Smooth muscle cell (in vitro differentiated cells): Measurements from ENCODE around the gene SPTBN5. TPM values are rescaled to one million over a fixed set of nuclear protein-coding genes. Genes with fewer than 3 reads are reported as not detected.

ENCODE experiments used
- DNase-seq: peaks from one replicate; lab custom pipeline; 2025; ENCODE audit not compliant: unreplicated experiment; lab: John Stamatoyannopoulos, UW
- H2AFZ ChIP-seq: fragments of 200-600 bp; sonication (generic); 2 replicates; pipeline ENCODE4 v1.6.0; 2016; ENCODE audit warnings: antibody characterized with exemption, low read depth, mild to moderate bottlenecking
- H3F3A ChIP-seq: fragments of 200-600 bp; sonication (generic); 2 replicates; pipeline ENCODE4 v1.6.0; 2017; ENCODE audit warnings: antibody characterized with exemption, low read depth
- H3K27ac ChIP-seq: fragments of 200-600 bp; sonication (generic); 2 replicates; pipeline ENCODE4 v1.5.1; 2016; ENCODE audit warnings: low read depth, mild to moderate bottlenecking
- H3K27me3 ChIP-seq: fragments of 200-600 bp; sonication (generic); 2 replicates; pipeline ENCODE4 v1.6.1; 2016; ENCODE audit warnings: low read depth, mild to moderate bottlenecking
- H3K36me3 ChIP-seq: fragments of 200-600 bp; sonication (generic); 2 replicates; pipeline ENCODE4 v1.5.1; 2016; ENCODE audit warnings: low read depth
- H3K4me1 ChIP-seq: fragments of 200-600 bp; sonication (generic); 2 replicates; pipeline ENCODE4 v1.5.1; 2016; ENCODE audit warnings: low read depth
- H3K4me2 ChIP-seq: fragments of 200-600 bp; sonication (generic); 2 replicates; pipeline ENCODE4 v1.6.0; 2016; ENCODE audit warnings: mild to moderate bottlenecking
- H3K4me3 ChIP-seq: fragments of 200-600 bp; sonication (generic); 2 replicates; pipeline ENCODE4 v1.5.1; 2016; ENCODE audit warnings: mild to moderate bottlenecking
- H3K79me2 ChIP-seq: fragments of 200-600 bp; sonication (generic); 2 replicates; pipeline ENCODE4 v1.6.0; 2016; ENCODE audit warnings: low read depth, mild to moderate bottlenecking
- H3K9ac ChIP-seq: fragments of 200-600 bp; sonication (generic); 2 replicates; pipeline ENCODE4 v1.6.0; 2016; ENCODE audit warnings: low read depth
- H3K9me3 ChIP-seq: fragments of 200-600 bp; sonication (generic); replicated peaks from 2 replicates; pipeline ENCODE4 v1.5.1; 2016; ENCODE audit warnings: low read depth
- H4K20me1 ChIP-seq: fragments of 200-600 bp; sonication (generic); 2 replicates; pipeline ENCODE4 v1.6.0; 2016; ENCODE audit warnings: low read depth
- CTCF ChIP-seq: fragments of 200-600 bp; sonication (generic); IDR thresholded peaks from 2 replicates; pipeline ENCODE4 v1.5.1; 2017; ENCODE audit warnings: borderline replicate concordance, mild to moderate bottlenecking, antibody characterized with exemption; ENCODE audit not compliant: insufficient read depth, poor library complexity, severe bottlenecking
- WGBS: methylation state at CpG from one replicate; pipeline ENCODE4 v1.1.7; 2016; ENCODE audit warnings: low lambda C conversion rate; 5-methylcytosine and 5-hydroxymethylcytosine counted together
- polyA plus RNA-seq: library from polyadenylated mRNA; unstranded; fragments of >200 nt; fragmentation: Nextera tagmentation; extraction: Ambion mirVana; gene quantifications from 2 replicates; pipeline ENCODE4 v1.2.1, GENCODE V29; 2016
- total RNA-seq: library from RNA; depleted of rRNA; stranded (reverse); fragments of >200 nt; gene quantifications from 2 replicates; pipeline ENCODE4 v1.2.3, GENCODE V29; 2014

SPTBN5 gene
- total and polyA plus RNA-seq, 2 experiments from 2014 or later: 0.04 to 0.08 TPM

GRCh38 chr15:41816788-41817187, 77.1 kb downstream of the SPTBN5 start:
- TF ChIP-seq CTCF: no peak
- Histone ChIP-seq H4K20me1 (peaks cover 3% of the 10 kb centered on the region), H3K79me2 (no peaks in the 10 kb centered on the region), H3K9me3 (no peaks in the 10 kb centered on the region), H3K9ac (no peak overlapping the region), H3K27me3 (no peaks in the 10 kb centered on the region), H3K27ac (no peak overlapping the region), H3K4me1 (no peaks in the 10 kb centered on the region), H2AFZ (no peak overlapping the region), H3K4me2 (no peak overlapping the region), H3F3A (no peaks in the 10 kb centered on the region), H3K36me3 (peaks cover 4% of the 10 kb centered on the region), H3K4me3 (no peak overlapping the region)
- 96% methylated on average over 9 of the region's 9 CpGs for WGBS
- DNase-seq: no peak

- H3K27me3 ChIP-seq: no peaks in the 10 kb centered on the region
- H3K27ac ChIP-seq: no peak overlapping the region
- TF ChIP-seq CTCF: no peak
- no peak for DNase-seq
- 95% methylated on average over 5 of the region's 5 CpGs for WGBS
- H3K36me3 ChIP-seq: peaks cover 4% of the 10 kb centered on the region
- H4K20me1 ChIP-seq: peaks cover 12% of the 10 kb centered on the region
- H3K4me1 ChIP-seq: no peaks in the 10 kb centered on the region
- H3K9me3 ChIP-seq: no peaks in the 10 kb centered on the region
- no peak overlapping the region for H3K9ac ChIP-seq
- no peak overlapping the region for H3K4me2 ChIP-seq
- no peak overlapping the region for H3K4me3 ChIP-seq
- no peak overlapping the region for H2AFZ ChIP-seq
- no peaks in the 10 kb centered on the region for H3F3A ChIP-seq
- H3K79me2 ChIP-seq: no peaks in the 10 kb centered on the region
These were observed 79.3 kb downstream of the SPTBN5 start for GRCh38 chr15:41814534-41814933.

GRCh38 chr15:41813426-41813825, 80.4 kb downstream of the SPTBN5 start:
- Histone ChIP-seq H2AFZ (no peak overlapping the region), H3K27ac (no peak overlapping the region), H3K4me3 (no peak overlapping the region), H3K9ac (no peak overlapping the region), H3F3A (no peaks in the 10 kb centered on the region), H3K79me2 (peaks cover 6% of the 10 kb centered on the region), H3K4me2 (no peak overlapping the region), H4K20me1 (peaks cover 12% of the 10 kb centered on the region), H3K36me3 (peaks cover 4% of the 10 kb centered on the region), H3K9me3 (no peaks in the 10 kb centered on the region), H3K27me3 (no peaks in the 10 kb centered on the region), H3K4me1 (no peaks in the 10 kb centered on the region)
- TF ChIP-seq CTCF: no peak
- no peak for DNase-seq
- 98% methylated on average over 8 of the region's 8 CpGs for WGBS

- no peak overlapping the region for H3K4me2 ChIP-seq
These were observed 81.0 kb downstream of the SPTBN5 start for GRCh38 chr15:41812820-41813375.

More at GRCh38 chr15:41812820-41813375, 81.0 kb downstream of the SPTBN5 start:
- no peak for DNase-seq
- H3K4me1 ChIP-seq: no peaks in the 10 kb centered on the region
- H3K27ac ChIP-seq: no peak overlapping the region
- WGBS: 96% methylated on average over 11 of the region's 11 CpGs
- H3K9ac ChIP-seq: no peak overlapping the region
- peaks cover 4% of the 10 kb centered on the region for H3K36me3 ChIP-seq
- no peak overlapping the region for H3K4me3 ChIP-seq
- peaks cover 12% of the 10 kb centered on the region for H4K20me1 ChIP-seq
- H3K27me3 ChIP-seq: no peaks in the 10 kb centered on the region
- no peaks in the 10 kb centered on the region for H3F3A ChIP-seq
- H3K9me3 ChIP-seq: no peaks in the 10 kb centered on the region
- no peak overlapping the region for H2AFZ ChIP-seq
- peaks cover 6% of the 10 kb centered on the region for H3K79me2 ChIP-seq
- TF ChIP-seq CTCF: no peak
